Retinal pigment epithelial cell (primary cell): ENCODE results near the gene ULK1.

Experiments
- DNase-seq: peaks from one replicate; pipeline ENCODE4 v3.0.0-alpha.2; 2010; ENCODE audit warnings: low read depth
- H3K4me3 ChIP-seq: 2 replicates; pipeline ENCODE4 v1.5.1; 2011; ENCODE audit warnings: mild to moderate bottlenecking, low read length, control low read depth, moderate library complexity
- TF ChIP-seq, protein P1 (sequence below): conservative IDR thresholded peaks from 2 replicates; pipeline ENCODE4 v1.5.1; 2011; ENCODE audit warnings: low read depth, low read length, control low read depth, inconsistent platforms

Gene ULK1

DNA sequence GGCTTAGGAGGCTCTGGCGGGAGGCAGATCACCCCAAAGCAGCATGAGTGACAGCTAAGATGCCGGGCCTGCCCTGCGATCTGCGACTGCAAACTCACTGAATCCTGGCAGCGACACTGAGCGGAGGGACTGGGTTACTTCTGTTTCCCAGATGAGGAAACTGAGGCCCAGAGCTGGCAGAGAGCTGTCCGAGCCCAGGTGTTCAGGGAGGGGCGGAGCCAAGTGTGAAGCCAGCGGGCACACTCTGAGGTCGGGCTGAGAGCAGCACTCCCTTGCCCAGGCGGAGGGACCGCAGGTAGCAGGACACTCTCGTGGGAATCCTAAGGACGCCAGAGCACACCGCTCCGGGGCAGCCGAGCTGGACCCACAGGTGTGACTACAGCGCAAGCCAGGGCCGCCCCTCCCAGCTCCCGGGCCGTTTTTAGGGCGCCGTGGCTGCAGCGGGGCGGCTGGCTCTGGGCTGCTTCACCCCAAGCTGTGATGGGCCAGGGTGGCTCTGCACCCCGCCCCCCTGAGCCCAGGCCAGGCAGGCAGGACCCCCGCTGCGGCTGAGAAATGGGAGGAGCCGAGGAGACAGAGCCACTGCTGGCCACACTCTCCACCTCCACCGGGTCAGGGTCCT lies 38.8 kb upstream of the ULK1 start:
- TF ChIP-seq, protein P1, sequence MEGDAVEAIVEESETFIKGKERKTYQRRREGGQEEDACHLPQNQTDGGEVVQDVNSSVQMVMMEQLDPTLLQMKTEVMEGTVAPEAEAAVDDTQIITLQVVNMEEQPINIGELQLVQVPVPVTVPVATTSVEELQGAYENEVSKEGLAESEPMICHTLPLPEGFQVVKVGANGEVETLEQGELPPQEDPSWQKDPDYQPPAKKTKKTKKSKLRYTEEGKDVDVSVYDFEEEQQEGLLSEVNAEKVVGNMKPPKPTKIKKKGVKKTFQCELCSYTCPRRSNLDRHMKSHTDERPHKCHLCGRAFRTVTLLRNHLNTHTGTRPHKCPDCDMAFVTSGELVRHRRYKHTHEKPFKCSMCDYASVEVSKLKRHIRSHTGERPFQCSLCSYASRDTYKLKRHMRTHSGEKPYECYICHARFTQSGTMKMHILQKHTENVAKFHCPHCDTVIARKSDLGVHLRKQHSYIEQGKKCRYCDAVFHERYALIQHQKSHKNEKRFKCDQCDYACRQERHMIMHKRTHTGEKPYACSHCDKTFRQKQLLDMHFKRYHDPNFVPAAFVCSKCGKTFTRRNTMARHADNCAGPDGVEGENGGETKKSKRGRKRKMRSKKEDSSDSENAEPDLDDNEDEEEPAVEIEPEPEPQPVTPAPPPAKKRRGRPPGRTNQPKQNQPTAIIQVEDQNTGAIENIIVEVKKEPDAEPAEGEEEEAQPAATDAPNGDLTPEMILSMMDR: no peak
- no peak overlapping the region for H3K4me3 ChIP-seq
- DNase-seq: no peak

- TF ChIP-seq, protein P1: no peak
- H3K4me3 ChIP-seq: no peak overlapping the region
- DNase-seq: no peak
Measured at GRCh38 chr12:131856366-131857097, 37.9 kb upstream of the ULK1 start.

DNA sequence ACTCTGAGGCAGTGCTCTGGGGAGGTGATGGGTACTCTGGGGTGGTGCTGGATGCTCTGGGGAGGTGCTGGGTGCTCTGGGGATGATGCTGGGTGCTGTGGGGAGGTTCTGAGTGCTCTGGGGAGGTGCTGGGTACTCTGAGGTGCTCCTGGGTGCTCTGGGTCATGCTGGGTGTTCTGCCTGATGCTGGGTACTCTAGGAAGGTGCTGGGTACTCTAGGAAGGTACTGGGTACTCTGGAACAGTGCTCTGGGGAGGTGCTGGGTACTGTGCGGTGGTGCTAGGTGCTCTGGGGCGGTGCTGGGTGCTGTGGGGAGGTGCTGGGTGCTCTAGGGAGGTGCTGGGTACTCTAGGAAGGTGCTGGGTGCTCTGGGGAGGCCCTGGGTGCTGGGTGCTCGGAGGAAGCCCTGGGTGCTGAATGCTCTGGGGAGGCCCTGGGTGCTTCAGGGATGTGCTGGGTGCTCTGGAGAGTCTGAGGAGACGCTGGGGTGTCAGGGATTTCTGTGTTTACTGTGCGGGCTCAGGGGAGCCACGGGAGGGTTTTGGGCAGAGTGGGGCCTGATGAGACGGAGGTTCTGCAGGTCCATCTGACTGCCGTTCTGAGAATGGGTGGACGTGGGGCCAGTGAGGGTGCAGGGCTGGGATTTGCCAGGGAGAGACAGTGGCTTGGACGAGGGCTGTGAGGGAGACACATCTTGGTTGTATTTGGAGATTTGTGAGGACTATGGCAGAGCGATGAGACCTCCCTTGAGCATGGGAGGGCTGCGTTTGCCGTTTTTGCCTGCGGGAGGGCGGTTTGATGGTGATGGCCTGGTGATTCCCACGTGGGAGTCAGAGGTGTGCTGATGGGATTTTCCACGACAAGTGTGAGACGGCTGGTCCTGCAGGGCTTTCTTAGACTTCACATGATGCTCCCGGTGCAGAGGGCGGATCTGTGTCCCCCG lies 36.2 kb upstream of the ULK1 start:
- TF ChIP-seq, protein P1: no peak
- H3K4me3 ChIP-seq: no peak overlapping the region
- no peak for DNase-seq

DNA sequence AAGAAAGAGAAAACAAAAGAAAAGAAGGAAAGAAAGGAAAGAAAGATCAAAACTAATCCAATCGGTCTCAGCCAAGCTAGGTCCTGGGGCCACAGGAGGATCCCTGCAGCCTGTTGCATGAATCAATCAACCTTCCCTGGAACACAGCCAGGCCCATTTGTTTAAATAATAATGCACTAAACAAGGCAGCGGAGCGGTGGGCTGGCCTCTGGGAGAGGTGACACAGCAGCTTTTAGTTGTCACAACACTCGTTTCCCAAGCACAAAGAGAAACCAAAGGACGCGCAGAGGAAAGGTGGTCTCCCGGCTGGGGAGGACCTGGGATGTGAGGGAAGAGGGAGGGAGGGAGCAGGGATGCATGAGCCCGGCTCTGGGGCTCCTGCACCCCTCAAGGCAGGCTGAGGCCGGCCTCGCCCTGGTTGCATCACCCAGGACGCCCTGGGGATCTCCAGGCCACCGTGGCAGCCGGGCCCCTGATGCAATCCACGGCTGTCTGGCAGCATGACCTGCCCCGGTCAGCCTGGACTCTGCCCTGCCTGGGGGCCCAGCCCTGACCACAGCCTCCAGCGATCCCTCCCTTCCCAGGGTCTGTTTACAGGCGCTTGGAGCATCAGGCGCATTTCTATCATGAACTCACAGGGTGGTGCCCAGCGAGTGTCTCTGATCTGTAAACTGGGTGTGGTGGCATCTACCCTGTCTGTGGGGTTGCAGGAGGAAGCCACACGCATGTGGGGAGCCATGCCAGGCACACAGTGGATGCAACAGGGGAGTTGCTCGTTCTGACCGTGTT lies 33.8 kb upstream of the ULK1 start:
- TF ChIP-seq, protein P1: no peak
- no peak for DNase-seq
- no peak overlapping the region for H3K4me3 ChIP-seq

GRCh38 chr12:131861261-131862083 lies 33.0 kb upstream of the ULK1 start:
- TF ChIP-seq, protein P1: no peak
- DNase-seq: no peak
- H3K4me3 ChIP-seq: no peak overlapping the region

GRCh38 chr12:131862084-131862441 lies 32.4 kb upstream of the ULK1 start:
- TF ChIP-seq, protein P1: no peak
- DNase-seq: no peak
- H3K4me3 ChIP-seq: no peak overlapping the region
